ENCODE measurements around the gene DLGAP1.

Gene DLGAP1

DNA sequence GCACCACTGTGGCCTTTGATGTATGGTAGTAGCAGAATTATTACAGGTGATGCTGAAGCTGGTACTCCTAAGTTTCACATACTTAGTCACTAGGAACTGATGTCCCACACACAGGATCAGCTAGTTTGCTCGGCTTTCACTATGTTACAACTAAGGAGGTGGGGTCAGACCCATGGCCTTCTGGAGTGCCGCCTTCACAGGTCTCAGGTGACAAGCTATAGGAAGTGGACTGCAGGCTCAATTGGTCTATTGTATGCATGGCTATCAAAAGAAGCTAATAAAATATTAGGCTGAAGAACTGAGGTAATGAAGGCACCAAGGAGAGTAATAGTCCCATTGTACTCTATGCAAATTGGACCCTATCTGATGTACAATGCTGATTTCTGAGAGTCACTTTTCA, 170.6 kb downstream of the DLGAP1 start:
- no peak for DNase-seq

DNA sequence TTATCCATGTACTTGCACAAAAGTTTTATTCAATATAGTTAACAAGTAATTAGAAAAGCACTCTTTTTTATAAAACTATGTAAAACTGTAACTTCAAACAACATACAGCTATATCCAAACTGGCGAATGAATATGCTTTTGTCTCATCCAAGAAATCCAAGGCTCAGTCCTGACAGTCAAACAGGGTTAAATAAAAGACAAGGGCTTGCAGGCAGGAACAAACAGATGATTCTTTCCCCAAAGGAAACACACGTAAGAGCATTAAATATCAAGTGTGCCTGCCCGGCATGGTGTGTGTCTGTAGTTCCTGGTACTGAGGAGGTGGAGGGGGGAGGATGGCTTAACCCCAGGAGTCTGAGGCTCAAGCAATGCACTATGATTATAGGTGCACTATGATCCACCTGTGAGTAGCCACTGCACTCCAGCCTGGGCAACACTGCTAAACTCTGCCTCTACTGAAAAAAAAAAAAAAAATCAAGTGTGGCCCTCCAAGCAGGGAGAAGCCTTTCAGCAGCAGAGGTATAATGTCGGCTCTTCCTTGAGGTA, 171.3 kb downstream of the DLGAP1 start:
- DNase-seq = no peak

DNA sequence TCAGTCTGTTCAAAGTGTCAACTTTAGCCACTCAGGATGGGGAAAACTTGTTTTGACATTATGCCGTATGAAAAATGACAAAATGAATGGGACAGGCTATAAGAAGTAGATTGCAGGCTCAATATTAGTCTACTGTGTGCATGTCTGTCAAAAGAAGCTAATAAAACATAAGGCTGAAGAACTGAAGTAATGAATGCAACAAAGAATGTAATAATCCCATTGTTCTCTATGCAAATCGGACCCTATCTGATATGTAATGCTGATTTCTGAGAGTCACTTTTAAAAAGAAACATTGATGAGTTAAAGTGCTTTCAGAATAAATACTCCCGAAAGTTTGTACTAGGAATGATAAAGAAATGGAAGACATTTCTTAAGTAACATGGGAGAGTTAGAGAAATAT, 172.2 kb downstream of the DLGAP1 start:
- DNase-seq = no peak

DNA sequence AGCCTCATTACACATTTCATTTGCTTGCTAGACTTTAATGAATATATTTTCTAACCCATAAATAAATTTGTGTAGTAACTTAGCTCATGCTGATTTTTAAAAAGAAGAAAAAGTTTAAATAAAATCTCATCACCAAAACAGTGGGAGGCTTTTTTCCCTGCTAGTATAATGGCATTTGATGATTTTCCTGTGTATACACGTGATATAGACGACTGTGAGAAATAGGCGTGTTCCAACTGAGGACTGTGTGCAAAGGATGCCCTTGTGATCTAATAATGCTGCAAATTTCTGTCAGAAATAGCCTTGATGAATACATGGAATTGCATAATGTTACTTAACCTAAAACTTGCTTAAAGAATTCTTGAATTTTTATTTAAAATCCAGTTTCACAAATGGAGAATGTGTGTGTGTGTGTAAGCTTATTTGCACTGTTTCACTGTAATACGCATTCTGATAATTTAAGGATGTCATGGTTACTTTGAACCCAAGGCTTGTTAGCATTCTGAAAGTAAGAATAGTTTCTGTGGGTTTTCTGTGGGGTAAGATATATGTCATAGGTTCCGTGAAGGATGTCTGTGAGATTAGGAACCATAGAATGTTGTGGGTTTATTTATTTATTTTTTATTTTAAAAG, 178.0 kb downstream of the DLGAP1 start:
- no peak for DNase-seq

DNA sequence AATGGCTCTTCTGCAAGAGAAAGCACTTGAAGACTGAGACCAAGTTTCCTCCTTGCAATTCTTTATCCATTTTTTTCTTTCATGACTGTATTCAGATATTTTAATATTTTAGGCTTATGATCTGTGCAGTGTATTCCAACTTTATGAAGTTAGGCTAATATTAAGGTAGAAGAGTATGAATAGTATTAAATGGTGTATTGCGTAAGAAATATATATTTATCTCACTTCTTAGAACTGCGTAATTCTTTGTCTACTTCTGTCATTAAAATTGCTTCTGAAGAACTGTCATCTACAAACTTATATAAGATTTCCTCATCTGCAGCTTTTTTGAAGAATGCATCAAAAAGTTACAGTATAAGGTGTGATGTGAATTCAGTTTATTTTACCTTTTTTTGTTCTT, 183.2 kb downstream of the DLGAP1 start:
- no peak for DNase-seq

DNA sequence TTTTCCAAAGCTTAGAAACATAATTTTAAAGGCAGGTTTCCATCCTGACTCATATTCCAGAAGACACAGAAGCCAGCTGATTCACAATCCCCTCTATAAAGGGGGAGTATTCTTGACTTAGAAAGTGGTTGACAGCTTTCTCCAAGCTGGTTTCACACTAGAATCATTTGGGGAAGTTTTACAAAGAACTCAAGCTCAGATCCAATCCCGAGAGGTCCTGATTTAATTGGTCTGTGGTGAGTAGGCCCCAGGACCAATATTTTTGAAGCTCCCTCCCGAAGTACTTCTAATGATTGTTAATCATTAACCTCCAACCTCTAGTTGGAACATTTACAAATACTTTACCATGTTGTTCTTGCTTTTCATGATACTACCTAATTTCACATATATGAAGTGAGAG, 184.1 kb downstream of the DLGAP1 start:
- DNase-seq = no peak

DNA sequence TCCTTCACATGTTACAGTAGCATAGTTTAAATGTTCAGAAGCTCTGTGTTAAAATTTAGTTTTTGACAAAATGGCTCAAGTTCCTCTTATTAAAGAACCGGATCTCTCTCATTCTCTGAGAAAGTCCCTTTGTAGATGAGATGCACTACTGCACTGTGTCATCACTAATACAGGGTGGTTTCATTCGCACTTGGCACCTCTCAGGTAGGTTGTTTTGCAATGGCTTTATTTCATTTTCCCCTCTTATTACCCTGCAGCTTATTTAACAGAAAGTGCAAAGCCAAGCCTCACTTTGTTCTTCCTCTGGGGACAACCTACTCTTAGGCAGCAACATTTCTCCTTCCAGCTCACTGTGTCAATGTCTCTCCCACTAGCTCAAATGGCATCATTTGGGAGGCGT, 185.1 kb downstream of the DLGAP1 start:
- DNase-seq = no peak

DNA sequence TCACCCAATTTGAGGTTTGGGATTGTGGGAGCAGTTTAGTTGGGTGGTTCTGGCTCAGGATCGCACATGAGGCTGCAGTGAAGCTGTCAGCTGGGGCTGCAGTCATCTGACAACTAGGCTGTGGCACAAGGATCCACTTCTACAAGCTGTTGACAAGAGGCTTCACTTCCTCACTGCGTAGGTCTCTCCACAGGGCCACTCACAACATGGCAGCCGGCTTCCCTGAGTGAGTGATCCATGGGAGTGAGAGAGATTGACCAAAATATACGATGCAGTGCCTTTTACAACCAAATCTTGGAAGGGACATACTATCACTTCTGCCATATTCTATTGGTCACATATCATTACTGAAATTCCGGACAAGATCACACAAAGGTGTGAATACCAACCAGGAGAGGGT, 187.5 kb downstream of the DLGAP1 start:
- DNase-seq = no peak

DNA sequence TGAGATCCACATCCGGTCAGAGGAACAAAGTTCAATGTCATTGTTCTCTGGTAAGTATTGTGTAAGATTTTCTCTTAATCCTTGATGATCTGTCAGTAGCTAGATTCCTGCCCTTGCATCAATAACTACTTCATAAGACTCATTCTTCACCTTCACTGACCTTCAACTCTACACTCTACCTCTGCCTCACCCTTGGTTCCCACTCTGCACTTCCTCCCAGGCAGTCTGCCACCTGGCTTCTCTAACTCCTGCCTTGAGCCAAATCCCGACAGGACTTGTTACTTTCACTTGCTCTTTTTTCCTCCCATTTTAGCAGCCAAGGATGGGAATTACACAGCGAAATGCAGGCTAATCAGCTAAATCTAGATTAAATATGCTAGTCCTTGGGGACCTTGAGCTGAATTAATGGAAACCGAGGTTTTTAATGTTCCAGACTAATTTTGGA, 190.7 kb downstream of the DLGAP1 start:
- DNase-seq = no peak

DNA sequence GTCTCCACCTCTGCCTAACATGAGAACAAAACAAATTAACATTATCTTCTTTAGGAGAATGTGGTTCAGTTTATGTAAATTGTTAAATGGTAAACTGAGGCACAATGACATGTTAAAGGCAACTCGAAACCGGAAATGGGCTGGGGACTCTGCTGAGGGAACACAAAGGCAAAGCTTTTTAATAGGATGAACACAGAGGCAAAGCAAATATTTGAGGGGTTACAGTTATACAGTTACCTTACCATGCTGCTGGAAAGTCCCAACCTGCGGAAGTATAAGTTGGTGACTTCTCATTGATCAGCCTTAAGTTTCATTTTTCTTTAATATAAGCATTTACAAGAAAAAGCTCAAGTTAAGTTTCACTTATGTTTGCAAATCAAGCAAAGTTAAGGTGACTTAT, 195.0 kb downstream of the DLGAP1 start:
- no peak for DNase-seq

DNA sequence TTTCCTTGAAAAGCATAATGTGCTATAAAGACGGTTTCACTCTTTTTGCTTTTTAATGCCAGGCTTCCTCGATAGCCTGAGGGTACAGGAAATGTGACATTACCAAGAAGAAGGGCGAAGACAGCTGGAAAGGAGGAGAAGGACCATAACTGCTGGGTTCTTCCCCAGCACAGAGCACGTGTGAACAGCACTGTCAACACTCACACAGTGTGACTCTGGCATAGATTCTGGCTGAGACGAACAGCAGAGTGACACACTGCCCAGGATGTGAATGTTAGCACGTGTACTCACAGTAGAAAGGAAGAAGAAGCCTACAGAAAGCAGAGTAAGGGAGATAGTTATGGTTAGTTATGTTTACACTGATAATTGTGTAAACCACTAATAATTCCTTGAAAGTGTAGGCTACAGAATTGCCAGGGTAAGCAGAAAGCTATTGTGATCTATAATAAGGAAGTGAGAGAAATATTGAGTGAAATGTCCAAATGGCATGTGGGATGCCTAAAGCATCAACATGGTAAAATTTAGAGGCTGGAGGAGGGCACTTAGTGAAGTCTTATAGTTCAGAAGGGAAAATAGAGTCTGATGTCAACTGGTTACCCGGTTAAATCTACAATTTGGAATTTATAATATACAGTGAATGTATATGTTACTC, 198.2 kb downstream of the DLGAP1 start:
- no peak for DNase-seq

DNA sequence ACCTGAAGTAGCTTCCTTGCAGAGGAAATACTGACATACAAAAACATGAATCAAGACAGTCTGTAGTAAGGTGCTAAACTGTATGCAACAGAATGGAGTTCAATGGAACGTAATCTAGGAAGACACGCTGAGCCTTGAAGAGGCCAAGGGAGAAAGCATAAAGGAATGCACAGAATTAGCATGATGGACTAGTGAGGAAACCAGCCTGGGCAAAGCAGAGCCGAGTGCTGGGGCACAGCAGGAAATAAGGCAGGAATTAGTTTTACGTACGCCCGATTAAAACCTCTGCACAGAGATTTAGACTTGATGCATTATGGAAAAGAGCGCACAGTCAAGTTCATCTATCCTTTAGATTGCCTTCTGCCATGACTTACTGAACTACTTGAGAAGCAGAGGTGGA, 200.3 kb downstream of the DLGAP1 start:
- no peak for DNase-seq

DNA sequence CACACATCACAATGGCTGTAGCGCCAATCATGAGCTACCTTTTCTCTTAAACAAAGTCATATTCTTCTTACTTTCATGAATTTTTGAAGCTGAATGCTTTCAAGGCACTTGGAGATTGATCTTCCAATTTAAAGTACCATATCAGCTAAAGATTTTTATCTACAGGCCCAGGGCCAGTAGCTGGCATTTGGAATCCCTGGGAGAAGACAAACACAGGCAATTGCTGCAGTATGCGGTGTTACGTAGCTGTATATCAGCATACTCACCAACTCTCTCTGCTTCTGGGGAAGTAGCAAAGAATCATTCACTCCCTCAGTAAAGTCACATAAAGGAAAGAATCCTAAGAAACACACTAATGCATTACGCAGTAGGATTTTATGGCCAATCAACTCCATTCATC, 202.3 kb downstream of the DLGAP1 start:
- no peak for DNase-seq

DNA sequence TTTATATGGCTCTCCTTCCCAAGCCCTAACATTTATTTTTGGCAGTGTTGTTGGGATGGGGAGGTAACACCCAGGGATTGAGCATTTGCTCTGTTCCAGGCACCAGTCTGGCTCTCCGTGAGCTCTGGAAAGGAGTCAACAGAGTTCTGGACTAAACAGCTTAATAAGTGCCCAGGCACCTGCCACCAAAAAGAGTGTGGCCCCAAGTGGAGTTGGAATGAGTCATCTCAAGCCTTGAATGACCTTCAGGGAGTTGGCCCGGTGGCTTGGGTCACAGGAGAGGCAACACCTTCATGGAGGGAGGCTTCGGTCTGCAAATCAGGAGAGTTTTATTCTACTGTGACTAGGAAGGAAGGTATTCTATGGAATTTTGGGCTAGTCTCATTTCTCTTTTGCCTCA, 203.2 kb downstream of the DLGAP1 start:
- no peak for DNase-seq

DNA sequence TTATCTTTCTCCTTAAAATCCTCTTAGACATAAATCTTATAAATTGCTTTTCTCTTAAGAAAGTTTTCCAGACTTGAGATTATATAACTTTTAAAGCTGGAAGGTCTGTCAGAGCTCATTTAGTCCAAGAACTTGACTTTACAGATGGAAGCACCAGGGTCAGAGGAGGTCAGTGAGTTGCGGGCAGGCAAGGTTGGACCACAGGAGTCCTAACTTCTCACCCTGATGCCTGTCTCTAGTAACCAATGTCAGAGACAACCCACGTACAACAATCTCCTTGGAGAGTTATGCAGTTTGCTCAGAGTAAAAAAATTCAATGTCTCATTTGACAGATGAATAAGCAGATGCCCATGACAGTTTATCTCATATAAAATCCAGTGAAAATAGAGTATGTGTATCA, 203.9 kb downstream of the DLGAP1 start:
- no peak for DNase-seq

DNA sequence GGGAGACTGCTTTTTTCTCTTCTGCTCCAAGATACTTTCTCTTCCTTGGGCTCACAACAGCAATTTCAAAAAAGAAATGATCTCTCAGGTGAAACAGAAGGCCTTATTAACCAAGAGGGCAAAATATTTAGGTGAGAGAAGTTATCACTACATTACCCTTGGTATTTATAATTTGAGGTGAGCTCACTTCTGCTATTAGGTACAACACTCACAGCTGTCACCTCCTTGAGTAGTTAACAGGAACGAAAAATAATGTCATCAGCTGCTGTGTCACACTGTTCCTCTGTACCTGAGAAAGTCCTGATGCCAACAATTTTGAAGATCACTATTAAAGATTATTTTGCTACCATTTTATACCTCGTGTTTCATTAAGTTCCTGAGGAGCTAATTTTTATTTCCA, 205.0 kb downstream of the DLGAP1 start:
- DNase-seq = no peak

DNA sequence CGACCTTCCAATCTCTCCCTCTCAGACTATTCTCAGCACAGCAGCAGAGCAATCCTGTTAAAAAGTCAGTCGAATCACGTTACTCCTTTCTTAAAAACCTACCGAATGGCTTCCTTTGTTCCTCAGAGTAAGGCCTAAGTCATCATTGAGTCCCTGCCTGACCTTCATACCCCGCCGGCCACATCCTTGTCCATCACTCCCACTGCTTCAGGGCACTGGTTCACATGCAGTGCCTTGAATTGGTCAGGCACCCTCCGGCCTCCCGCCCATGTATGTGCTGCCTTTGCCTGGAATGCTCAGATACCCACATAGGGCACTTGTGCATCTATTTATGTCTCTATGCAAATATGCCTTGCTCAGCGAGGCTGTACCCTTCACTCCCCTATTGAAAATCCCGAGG, 206.4 kb downstream of the DLGAP1 start:
- DNase-seq = no peak

DNA sequence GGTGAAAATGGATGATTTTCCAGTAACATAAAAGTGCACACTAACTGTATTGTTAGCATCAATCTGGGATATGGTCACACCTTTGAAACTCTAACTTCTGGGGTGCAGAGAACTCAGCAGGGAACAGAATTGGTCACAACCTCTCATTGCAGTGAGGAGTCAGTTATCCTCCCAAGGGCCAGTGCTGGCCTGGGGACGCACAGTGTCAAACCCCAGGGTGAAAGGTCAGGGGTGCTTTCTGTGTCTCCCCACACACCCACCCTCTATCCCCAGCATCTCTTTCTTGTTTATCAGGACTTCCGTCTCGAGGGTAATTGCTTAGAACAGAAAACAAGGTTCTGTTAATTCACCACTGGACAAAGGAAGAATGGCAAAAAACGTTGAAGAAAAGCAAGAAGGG, 208.7 kb downstream of the DLGAP1 start:
- DNase-seq = no peak

DNA sequence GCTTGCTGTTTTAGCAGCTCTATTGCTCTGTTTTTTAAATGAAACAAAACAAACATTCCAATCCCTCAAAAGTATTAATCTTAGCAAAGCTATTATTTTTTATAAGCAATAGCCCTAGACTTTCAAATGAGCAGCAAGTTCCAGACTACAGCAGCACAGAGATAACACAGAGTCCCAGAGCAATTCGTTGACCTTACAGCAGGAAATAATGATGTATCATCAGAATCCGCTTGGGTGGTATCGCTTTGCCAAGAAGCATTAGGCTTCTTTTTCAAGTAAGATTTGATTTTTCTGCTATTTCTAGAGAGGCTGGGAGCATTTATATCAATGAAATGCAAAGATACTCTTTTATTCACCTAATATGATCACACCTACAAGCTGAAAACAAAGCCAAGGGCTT, 209.7 kb downstream of the DLGAP1 start:
- no peak for DNase-seq

DNA sequence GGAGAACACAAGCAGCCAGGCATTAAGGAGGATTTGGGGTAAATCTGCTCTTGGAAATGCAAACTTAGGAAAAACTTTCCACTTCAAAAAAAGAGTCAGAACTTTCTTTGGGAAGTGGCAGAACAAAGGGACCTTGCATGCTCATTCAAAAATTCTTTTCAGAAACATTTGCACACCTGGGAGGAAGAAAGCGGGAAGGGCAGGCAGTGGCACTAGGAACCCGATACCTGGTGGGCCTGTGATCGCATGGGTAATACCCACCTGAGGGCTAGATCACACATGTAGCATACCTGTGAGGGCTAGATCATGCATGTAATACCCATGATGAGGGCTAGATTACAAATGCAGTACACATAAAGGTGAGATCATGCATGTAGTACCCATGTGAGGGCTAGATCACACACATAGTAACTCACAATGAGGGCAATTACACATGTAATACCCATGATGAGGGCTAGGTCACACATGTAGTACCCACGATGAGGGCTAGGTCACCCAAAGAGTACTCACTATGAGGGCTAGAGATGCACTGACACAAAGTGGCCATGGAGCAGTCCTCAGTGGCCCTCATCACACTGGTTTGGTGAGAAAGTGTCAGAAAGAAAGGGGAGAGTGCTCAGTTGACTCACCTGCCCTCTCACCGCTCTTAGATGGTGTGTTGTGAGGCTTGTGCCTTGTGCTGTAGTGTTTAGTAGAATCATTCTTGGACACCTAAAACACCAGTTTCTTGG, 212.5 kb downstream of the DLGAP1 start:
- no peak for DNase-seq

DNA sequence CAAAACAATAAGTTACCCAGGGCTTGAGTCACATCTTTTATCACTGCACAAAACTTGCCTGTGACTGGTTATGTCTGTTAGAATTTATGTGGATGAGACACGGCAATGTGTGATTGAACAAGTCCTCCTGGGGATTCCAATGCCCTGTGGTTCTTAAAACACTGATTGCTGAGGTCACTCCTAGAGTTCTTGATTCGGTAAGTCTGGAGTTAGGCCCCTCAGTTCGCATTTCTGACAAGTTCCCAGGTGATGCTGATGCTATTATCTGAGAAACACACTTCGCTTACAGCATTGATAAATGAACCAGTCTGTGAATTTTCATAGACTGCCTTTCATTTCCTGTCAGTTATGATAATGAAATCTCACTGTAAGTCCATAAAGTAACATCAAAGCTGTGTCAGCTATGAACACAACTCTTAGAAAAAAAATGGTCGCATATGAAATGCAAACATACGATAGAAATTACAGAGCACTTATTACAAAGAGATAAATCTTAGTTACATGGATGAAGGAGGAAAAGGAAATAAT, 214.0 kb downstream of the DLGAP1 start:
- no peak for DNase-seq

DNA sequence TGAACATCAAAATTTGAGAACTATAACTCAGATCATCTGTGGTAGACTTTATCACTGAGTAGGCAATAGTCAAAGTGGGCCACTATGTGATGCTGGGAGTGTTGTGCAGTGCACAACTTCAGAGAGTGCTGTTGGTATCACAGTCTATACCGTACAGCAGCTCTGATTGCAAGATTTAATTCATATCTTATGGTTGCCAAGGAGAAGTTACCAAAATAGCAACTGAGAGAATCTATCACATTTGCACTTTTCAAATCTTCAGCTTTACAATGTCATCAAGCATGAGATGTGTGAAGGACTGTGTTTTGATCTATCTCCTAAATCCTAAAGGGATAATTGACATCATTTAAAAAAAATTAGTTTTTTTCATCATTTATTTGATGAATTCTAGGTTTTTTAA, 216.1 kb downstream of the DLGAP1 start:
- no peak for DNase-seq

DNA sequence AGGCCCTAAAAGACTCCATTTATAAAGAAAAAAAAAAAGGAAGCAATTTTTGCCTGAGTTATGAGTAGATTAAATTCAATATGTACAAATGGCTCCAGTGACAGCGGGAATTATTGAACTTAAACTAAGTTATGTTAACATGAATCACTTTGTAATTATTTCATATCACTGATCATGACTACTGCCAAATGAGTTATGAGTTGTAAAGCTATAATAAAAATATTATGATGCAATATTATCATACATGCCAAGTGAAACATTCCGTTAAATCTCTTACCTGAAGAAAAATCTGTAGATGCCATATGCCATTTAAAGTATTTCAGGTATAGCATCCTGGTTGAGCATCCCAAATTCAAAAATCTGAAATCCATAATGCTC, 217.5 kb downstream of the DLGAP1 start:
- DNase-seq = no peak

Measured in RPMI8226 (cell line).